A673 (cell line): ENCODE data around the gene HDAC10.

ENCODE experiments used
- EZH2 ChIP-seq: fragments of 200-600 bp; sonication (generic); IDR thresholded peaks from 2 replicates; pipeline ENCODE4 v1.6.1; 2017; ENCODE audit warnings: borderline replicate concordance, low read depth, mild to moderate bottlenecking, mixed read lengths, antibody characterized with exemption, low read length; ENCODE audit not compliant: poor library complexity, severe bottlenecking
- TF ChIP-seq, protein P1 (sequence below): fragments of 300-800, 200-600 bp; sonication (generic); conservative IDR thresholded peaks from 2 replicates; pipeline ENCODE4 v1.5.1; 2017; ENCODE audit warnings: low read depth, mild to moderate bottlenecking, antibody characterized with exemption, low read length, moderate library complexity, mixed read lengths

DNA sequence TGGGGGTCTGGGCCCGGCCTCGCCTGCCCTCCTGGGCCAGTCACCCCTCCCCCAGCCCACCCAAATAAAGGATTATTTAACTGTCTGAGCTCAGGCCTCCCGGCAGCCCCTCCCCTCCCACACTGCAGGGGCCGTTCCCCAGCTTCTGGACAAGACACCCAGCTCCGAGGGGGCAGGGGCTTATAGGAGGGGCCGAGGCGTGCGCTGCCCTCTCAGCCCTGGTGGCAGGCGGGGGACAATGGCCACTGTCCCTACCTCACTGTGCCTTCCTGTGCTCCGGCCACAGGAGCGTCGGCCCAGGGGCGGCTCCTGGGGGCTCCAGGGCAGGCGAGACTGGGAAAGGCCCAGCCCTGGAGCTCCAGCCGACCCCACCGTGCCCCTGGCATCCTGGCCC is 52.4 kb downstream of the HDAC10 start:
- TF ChIP-seq, protein P1, sequence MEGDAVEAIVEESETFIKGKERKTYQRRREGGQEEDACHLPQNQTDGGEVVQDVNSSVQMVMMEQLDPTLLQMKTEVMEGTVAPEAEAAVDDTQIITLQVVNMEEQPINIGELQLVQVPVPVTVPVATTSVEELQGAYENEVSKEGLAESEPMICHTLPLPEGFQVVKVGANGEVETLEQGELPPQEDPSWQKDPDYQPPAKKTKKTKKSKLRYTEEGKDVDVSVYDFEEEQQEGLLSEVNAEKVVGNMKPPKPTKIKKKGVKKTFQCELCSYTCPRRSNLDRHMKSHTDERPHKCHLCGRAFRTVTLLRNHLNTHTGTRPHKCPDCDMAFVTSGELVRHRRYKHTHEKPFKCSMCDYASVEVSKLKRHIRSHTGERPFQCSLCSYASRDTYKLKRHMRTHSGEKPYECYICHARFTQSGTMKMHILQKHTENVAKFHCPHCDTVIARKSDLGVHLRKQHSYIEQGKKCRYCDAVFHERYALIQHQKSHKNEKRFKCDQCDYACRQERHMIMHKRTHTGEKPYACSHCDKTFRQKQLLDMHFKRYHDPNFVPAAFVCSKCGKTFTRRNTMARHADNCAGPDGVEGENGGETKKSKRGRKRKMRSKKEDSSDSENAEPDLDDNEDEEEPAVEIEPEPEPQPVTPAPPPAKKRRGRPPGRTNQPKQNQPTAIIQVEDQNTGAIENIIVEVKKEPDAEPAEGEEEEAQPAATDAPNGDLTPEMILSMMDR: no peak
- TF ChIP-seq EZH2: no peak
